Measurements from ENCODE around the gene USP49. TPM values are rescaled to one million over a fixed set of nuclear protein-coding genes. Genes with fewer than 3 reads are reported as not detected.

USP49 gene
- total RNA-seq, 1 experiment from 2014 or later, result 2.1 TPM

GRCh38 chr6:41759905-41760579 is 135.1 kb downstream of the USP49 start:
- DNase-seq (ENCODE audit: low read depth), result no peak

- no peak for DNase-seq (ENCODE audit: low read depth)
These were observed 135.9 kb downstream of the USP49 start for GRCh38 chr6:41759106-41759904.

DNA sequence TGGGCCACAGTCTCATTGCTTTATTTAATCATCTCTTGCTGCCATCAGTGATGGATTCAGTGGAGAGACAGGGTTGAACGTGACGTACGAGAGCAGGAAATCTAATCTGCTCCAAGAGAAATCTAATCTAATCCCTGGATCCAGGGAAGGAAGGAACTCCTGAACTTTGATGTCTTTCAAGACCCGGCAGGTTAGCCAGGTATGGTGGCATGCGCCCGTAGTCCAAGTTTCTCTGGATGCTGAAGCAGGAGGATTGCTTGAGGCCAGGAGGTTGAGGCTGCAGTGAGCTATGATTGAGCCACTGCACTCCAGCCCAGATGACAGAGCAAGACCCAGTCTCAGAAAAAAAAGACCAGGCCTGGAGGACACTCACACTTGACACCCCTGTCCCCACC is 136.5 kb downstream of the USP49 start:
- DNase-seq (ENCODE audit: low read depth), result no peak

GRCh38 chr6:41757931-41758640 is 137.1 kb downstream of the USP49 start:
- DNase-seq (ENCODE audit: low read depth), result no peak

- DNase-seq (ENCODE audit: low read depth), result no peak
These were observed 137.9 kb downstream of the USP49 start for GRCh38 chr6:41757271-41757670.

- no peak for DNase-seq (ENCODE audit: low read depth)
These were observed 138.8 kb downstream of the USP49 start for GRCh38 chr6:41756354-41756753.

DNA sequence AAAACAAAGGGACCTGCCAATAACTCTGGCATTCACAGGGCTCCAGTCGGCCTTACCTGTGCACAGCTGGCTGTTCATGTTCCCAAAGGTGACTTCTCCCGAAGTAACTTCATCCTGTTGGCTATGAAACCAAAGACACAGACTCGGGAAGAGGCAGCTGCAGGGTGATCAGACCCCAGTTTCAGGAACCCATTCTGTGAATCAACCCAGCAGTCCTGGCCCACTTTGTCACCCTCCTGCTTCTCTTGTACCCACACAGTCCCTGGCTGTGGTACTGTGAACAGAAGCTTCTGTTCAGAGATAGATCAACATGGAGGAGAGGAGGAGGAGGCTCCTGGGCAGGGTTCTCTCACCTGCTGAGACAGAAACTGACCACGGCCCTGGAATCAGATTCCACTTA is 139.3 kb downstream of the USP49 start:
- DNase-seq (ENCODE audit: low read depth), result no peak

DNA sequence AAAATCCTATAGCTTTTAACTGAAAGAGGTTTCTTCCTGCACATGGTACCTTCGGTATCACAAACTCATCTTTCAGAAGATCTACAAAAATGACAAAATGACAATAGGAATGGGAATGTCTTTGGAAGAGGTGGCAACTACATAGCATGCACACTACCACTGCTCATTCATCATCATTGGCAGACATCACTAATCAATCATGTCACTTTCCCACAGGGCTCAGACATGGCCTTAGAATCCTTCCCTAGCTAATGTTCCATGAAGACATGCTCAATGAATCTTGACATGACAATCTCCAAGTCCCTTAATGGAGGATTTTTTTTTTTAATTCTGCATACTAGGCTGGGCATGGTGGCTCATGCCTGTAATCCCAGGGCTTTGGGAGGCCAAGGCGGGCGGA is 144.8 kb downstream of the USP49 start:
- no peak for DNase-seq (ENCODE audit: low read depth)

DNA sequence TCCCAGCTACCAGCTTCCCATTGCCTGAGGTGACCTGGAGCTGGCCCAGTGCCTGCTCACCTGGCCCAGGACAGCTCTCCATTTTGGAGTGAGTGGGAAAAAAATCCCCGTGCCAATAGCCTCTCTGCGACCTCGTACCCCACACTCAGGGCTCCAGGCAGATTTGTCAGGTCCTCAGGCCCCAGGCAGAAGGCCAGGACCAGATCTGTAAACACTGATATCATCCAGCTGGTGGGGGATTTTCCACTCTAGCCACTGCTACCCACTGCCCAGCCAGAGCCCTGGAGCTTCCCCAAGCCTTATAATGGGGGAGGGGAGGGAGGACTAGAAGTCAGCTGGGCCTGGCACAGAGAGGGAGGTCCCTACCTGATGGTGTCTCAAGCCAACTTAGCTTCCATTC is 146.6 kb downstream of the USP49 start:
- DNase-seq (ENCODE audit: low read depth), result no peak

DNA sequence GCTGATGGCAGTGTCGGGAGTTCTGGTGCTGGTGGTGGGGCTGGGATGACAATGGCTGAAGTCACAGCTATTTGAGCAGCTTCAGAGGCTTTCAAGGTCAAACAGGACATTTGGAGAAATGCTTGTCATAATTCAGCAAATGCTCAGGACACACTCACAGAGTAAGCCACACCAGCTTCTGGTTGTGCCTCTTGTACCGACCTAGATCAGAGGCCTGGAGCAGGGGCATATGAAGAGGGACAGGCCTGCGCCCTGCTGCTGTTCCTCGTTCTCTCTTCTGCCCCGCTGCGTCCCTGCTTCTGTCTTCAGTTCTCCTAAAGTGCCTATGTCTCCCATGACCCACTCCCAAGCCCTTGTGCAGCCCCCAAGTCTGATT is 147.1 kb downstream of the USP49 start:
- no peak for DNase-seq (ENCODE audit: low read depth)

- no peak for DNase-seq (ENCODE audit: low read depth)
These were observed 147.7 kb downstream of the USP49 start, which contains the start of gene PGC for GRCh38 chr6:41747256-41748101. PGC (minus strand) TSS chr6:41747397; CDS start chr6:41747334, 63 bp downstream.

DNA sequence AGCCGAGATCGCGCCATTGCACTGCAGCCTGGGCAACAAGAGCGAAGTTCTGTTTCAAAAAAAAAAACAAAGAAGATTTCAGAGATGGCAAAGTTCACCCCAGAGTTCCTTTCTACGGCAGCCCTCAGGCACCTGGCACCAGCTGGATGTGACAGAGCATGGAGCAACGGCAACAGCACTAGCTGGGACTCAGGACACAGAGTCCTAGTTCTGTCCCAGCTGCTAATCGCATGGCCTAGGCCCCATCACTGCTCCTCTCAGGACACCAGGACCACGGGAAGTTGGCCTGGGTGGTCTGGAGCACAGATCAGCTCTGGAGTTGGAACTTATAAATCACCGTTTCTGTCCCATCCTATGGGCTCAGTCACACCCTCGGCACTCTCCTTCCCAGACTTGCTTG is 149.1 kb downstream of the USP49 start:
- DNase-seq (ENCODE audit: low read depth), result no peak

DNA sequence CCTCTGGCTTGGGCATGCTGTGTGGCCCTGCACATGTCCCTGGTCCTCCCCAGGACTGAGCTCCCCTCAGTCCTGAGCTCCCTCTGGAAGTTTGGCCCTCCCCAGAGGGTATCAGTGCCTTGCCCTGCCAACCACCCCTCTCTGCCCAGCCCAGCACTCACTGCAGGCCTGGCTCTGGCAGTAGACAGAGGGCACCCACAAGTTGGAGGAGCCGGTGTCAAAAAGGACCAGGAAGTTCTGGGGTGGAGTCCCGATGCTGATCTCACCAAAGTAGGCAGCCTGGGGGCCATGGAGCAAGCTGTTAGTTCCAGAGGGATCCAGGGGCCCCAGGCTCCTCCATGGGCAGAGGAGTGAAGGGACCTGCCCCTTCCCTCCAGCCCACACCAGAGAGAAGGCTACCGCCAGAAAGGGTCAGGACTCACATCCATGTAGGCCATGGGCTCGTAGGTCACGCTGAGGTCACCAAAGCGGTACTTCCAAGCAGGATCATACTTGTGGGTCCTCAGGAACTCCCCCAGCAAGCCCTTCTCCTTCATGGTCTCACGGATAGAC is 150.9 kb downstream of the USP49 start:
- no peak for DNase-seq (ENCODE audit: low read depth)

DNA sequence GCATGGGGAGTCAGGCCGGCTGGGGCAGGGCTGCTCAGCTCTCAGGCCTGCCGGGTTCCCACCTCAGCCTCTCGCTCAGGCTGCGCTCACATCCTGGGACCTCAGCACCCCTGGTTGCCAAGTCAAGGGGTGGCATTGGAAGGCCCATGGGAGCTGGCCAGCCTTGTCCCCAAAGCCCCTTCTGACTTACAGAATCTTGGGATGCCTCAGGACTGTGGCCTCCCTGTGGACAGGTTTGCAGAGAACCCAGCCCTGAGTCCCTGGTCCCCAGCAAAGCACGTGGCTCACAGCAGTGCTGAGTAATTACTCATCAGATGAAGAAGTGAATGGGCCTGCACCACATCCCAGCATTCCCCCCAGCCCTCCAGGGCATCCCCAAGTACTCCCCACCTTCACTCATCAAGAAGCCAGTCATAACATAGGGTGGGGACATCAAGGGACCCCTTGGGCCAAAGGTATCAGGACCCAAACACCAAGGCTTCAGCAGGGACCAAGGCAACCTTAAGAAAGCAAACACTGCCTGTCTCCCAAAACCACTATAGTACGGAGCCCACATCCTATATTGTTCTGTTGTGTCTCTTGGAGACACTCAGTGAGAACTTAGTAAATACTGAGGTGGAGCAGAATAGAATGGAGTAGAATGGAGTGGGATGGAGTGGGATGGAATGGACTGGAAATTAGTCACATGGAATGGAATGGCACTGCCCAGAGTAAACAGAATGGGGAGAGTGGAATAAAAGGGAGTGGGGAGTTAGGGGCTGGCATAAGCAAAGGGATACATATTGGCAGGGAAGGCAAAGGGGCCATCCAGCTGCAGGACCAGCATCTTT is 151.6 kb downstream of the USP49 start:
- DNase-seq (ENCODE audit: low read depth), result no peak

GRCh38 chr6:41741625-41742490 is 153.3 kb downstream of the USP49 start:
- DNase-seq (ENCODE audit: low read depth), result no peak

DNA sequence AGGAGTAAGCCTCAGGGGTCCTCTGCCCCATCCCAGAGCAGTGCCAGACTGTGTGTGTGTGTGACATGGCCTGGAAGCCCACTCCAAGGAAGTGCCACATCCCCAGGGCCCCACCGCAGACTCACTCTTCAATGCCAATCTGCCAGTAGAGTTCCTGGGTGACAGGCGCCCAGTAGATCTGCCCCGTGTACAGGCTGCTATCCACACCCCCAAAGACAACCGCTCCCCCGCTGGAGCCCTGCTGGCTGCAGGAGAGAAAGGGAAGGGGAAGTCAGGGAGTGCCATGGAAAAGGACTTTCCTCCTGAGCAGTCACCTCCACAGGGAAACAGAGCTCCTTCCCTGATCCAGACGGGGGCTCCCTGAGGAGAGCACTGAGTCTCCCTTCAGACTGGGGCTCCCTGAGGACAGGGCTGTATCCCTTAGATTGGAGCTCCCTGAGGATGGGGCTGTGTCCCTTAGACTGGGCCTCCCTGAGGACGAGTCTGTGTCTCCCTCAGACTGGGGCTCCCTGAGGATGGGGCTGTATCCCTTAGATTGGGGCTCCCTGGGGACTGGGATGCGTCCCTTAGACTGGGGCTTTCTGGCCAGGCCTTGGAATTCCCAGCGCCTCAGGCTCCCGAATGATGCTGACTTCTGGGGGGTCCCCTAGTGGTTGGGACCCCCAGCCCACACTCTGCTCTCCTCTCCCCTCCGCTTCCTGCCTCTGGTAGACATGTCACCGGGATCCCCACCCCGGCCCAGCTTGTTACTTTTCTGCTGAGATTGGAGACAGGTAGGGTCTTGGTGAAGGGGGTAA is 154.6 kb downstream of the USP49 start:
- DNase-seq (ENCODE audit: low read depth), result no peak
